ENCODE data around the gene STX3. TPM values are rescaled to one million over a fixed set of nuclear protein-coding genes. Genes with fewer than 3 reads are reported as not detected.

STX3 gene
- polyA plus RNA-seq, 2 of the 4 experiments (the other 2 are of a cell fraction): 15.2 to 15.4 TPM

DNA sequence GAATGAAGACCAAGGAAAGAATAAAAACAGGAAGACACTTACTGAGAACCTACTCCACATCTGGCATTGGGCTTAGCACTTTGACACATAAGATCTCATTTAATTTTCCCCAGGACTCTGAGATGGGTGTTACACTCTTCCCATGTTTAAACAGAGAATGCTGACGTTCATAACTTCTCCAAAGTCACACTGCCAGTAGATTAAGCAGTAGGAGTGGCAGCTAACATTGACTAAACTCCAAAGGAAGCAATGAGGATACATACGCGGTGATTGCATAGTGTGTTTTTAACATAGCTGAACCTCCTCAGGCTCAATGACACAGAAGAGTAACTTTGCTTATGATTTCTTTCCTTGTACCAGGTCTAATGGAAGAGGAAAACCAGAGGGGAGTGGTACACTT is 27.0 kb upstream of the STX3 start:
- POLR2A ChIA-PET: no interaction called here
- TF ChIP-seq, protein P1, sequence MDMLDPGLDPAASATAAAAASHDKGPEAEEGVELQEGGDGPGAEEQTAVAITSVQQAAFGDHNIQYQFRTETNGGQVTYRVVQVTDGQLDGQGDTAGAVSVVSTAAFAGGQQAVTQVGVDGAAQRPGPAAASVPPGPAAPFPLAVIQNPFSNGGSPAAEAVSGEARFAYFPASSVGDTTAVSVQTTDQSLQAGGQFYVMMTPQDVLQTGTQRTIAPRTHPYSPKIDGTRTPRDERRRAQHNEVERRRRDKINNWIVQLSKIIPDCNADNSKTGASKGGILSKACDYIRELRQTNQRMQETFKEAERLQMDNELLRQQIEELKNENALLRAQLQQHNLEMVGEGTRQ (IDR thresholded peaks at IDR 0.05): no peak
- TF ChIP-seq FOSB (CRISPR knock-in tag; IDR thresholded peaks at IDR 0.05) (no peak), BCL3 (IDR thresholded peaks at IDR 0.05) (no peak)
- TF ChIP-seq, protein P2, sequence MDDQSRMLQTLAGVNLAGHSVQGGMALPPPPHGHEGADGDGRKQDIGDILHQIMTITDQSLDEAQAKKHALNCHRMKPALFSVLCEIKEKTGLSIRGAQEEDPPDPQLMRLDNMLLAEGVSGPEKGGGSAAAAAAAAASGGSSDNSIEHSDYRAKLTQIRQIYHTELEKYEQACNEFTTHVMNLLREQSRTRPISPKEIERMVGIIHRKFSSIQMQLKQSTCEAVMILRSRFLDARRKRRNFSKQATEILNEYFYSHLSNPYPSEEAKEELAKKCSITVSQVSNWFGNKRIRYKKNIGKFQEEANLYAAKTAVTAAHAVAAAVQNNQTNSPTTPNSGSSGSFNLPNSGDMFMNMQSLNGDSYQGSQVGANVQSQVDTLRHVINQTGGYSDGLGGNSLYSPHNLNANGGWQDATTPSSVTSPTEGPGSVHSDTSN (IDR thresholded peaks at IDR 0.05): no peak
- Histone ChIP-seq H3K4me3 (no peak overlapping the region), H3K27ac (no peak overlapping the region), H3K4me2 (no peak overlapping the region), H3K4me1 (no peaks in the 10 kb centered on the region), H3K9me3 (no peaks in the 10 kb centered on the region)
- no peak for FAIRE-seq
- no peak for ATAC-seq
- CTCF ChIA-PET: interaction anchor here (5.0 kb wide), 1 partner anchor 27 kb away, joined by 17 read pairs; the partner anchor contains the start of gene STX3
- 69% methylated on average over 3 of the region's 3 CpGs for WGBS (ENCODE audit: missing lambda C conversion rate)
- DNase-seq (ENCODE audit: low read depth in 1 of 2, low spot score in 1 of 2): no peak

DNA sequence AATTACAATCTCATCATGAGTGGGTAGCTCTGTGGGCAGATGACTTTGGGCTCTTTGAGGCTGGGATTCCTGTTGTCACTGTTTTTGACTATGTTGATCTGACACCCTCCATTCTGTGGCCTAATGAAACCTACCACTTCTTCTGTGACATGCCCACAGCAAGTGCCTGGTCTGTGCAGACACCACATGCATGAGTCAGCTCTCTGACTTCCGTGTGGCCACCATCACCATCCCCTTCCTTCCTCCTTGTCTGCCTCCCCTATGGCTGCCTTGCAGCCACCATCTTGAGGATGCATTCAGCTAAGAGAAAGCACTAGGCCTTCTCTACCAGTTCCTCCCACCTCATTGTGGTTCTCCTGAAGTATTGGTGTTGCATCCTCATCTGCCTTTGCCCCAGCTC is 26.3 kb upstream of the STX3 start:
- H3K9me3 ChIP-seq: no peaks in the 10 kb centered on the region
- WGBS (ENCODE audit: missing lambda C conversion rate): 32% methylated on average over 1 of the region's 1 CpG
- FAIRE-seq (no peak), ATAC-seq (no peak), DNase-seq (ENCODE audit: low read depth in 1 of 2, low spot score in 1 of 2) (no peak)
- ChIA-PET CTCF (interaction anchor here (5.0 kb wide), 1 partner anchor 26 kb away, joined by 17 read pairs; the partner anchor contains the start of gene STX3), POLR2A (no interaction called here)
- TF ChIP-seq RCOR1 (IDR thresholded peaks at IDR 0.05; ENCODE audit: low read depth, low read length): no peak
- TF ChIP-seq ATOH8 (CRISPR knock-in tag; IDR thresholded peaks at IDR 0.05; ENCODE audit: low read depth): no peak
- no peak overlapping the region for H3K27ac ChIP-seq
- no peaks in the 10 kb centered on the region for H3K4me1 ChIP-seq
- H3K4me2 ChIP-seq: no peak overlapping the region
- H3K4me3 ChIP-seq: no peak overlapping the region

DNA sequence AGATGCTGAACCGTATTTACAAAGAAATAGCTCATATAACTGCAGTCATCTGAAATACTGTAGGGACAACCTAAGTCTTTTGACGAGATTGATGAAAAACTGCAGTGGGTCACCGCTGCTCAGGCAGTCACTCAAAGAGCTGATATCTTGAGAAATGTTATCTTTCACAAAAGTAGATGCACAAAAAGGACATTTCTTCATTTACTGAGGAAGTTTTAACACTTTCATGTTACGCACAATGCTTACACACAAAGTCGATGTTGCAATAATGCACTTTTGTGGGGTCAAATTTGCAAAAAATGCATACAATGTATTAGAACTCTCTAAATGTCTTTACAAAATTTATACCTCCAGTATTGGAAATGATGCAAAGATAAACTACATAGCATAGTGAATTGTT is 25.3 kb upstream of the STX3 start:
- no peak for TF ChIP-seq FOSL2 (IDR thresholded peaks at IDR 0.05)
- no peak for TF ChIP-seq FOSL2 (CRISPR knock-in tag; IDR thresholded peaks at IDR 0.05)
- no peak for TF ChIP-seq HEYL (CRISPR knock-in tag; IDR thresholded peaks at IDR 0.05)
- no peak for TF ChIP-seq HOXB5 (CRISPR knock-in tag; IDR thresholded peaks at IDR 0.05)
- TF ChIP-seq ZSCAN20 (CRISPR knock-in tag; IDR thresholded peaks at IDR 0.05): no peak
- no peak for TF ChIP-seq HOXB13 (CRISPR knock-in tag; IDR thresholded peaks at IDR 0.05; ENCODE audit: low read depth)
- no peak for TF ChIP-seq CHD2 (IDR thresholded peaks at IDR 0.05; ENCODE audit: low read length, partially characterized antibody)
- TF ChIP-seq POLR2A (IDR thresholded peaks at IDR 0.05; ENCODE audit: low read length): no peak
- TF ChIP-seq EHF (CRISPR knock-in tag; IDR thresholded peaks at IDR 0.05): no peak
- TF ChIP-seq, protein P3, sequence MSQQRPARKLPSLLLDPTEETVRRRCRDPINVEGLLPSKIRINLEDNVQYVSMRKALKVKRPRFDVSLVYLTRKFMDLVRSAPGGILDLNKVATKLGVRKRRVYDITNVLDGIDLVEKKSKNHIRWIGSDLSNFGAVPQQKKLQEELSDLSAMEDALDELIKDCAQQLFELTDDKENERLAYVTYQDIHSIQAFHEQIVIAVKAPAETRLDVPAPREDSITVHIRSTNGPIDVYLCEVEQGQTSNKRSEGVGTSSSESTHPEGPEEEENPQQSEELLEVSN (IDR thresholded peaks at IDR 0.05; ENCODE audit: borderline replicate concordance, low read depth): no peak
- TF ChIP-seq RCOR1 (IDR thresholded peaks at IDR 0.05; ENCODE audit: low read depth, low read length): no peak
- no peak for TF ChIP-seq SMC3 (IDR thresholded peaks at IDR 0.05)
- TF ChIP-seq, protein P1 (IDR thresholded peaks at IDR 0.05): no peak
- TF ChIP-seq REST (IDR thresholded peaks at IDR 0.05): no peak
- no peak for TF ChIP-seq FOXS1 (CRISPR knock-in tag; IDR thresholded peaks at IDR 0.05)
- no peak for TF ChIP-seq JUN (IDR thresholded peaks at IDR 0.05)
- TF ChIP-seq PHF8 (IDR thresholded peaks at IDR 0.05; ENCODE audit: borderline replicate concordance, low read depth): no peak
- no peak for TF ChIP-seq NR3C1 (IDR thresholded peaks at IDR 0.05)
- no peak for TF ChIP-seq RAD21 (conservative IDR thresholded peaks at IDR 0.05 in 1 of 2, IDR thresholded peaks at IDR 0.05 in 1 of 2)
- Histone ChIP-seq H3K27ac (no peak overlapping the region), H3K4me1 (no peaks in the 10 kb centered on the region), H3K4me3 (no peak overlapping the region), H3K4me2 (no peak overlapping the region), H3K9me3 (no peaks in the 10 kb centered on the region)
- ATAC-seq (no peak), DNase-seq (ENCODE audit: low read depth in 1 of 2, low spot score in 1 of 2) (no peak), FAIRE-seq (no peak)
- ChIA-PET CTCF (interaction anchor here (5.0 kb wide), 1 partner anchor 25 kb away, joined by 17 read pairs; the partner anchor contains the start of gene STX3), POLR2A (no interaction called here)
- WGBS (ENCODE audit: missing lambda C conversion rate): 81% methylated on average over 5 of the region's 5 CpGs

Measured in A549 (cell line).